NCI-H2107 (cell line): Measurements from ENCODE around the gene DSCAML1.

Experiments
- DNase-seq: peaks from one replicate; lab custom pipeline; 2025; lab: John Stamatoyannopoulos, UW

Gene DSCAML1

DNA sequence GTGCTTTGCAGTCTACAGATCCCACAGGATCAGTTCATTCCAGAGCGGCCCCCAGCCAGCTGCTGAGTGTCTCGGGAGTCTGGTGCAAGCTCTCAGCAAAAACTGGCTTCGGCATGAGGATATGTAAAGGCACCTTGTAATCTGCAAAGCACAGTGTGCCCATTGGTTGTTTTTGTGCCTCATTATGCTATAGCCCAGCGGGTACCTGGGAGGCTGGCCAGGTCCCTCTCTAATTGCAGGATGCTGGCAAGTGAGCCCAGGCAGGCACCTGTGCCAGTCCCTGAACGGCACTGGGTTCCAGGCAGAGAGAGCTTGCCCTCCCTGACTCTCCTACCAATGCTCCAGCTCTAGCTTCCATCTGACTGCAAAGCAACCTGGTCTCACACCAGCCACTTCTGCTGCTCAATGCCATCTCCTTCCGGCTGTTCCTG, 128.7 kb downstream of the DSCAML1 start:
- DNase-seq: peak; percentile 59

DNA sequence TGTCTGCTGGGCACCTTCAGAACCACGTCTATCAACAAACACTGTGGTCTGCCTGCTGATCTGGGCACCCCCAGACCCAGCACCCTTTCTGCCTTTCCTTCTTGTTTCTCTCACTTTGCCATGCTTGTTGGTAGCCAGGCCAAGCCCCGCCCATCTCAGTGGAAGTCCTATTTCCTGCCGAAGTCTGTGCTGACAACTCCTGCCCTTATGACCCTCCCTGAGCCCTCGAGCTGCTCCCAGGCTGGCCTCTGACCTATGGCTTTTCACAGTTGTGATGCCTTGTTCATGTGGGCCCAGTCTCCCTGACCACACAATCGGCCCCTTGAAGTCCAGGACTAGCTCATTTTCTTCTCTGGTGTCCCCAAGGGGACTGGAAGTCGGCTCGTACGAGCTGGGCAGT, 132.1 kb downstream of the DSCAML1 start:
- DNase-seq: no peak

DNA sequence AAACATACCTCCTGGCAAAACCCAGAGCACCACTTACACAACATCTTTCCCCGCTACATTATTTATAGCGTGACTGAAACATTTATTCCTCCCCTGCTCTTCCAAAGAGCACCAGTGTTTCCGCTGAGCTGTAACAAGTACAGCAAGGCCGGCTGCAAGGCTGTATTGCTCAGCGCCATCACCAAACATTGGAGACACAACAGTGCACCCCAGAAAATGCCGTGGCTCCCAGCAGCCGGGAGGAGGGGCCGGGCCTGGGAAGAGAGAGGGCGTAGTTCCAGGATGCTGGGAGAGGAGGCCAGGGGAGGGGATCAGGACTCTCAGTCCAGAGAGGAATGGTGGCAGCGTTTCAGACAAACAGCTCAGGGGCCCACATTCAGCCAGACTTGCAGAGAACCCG, 133.2 kb downstream of the DSCAML1 start:
- no peak for DNase-seq

DNA sequence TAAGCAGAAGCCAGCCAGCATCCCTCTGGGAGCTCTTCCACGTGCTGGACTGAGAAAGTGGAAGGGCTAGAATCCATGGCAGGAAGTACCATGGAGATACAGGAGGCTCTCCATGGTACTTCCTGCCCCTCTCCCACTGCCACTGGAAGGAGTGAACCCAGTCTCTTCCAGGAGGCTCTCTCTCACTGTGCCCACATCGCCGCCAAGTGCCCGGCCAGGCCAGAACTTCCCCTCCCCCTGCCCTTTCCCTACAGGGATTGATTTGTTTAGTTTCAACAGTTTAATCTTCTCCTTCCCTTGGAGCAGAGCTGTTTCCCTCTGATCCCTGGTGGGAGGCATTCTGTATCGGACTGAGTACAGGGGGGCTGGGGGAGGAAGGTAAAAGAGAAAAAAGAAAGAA, 133.6 kb downstream of the DSCAML1 start:
- no peak for DNase-seq

DNA sequence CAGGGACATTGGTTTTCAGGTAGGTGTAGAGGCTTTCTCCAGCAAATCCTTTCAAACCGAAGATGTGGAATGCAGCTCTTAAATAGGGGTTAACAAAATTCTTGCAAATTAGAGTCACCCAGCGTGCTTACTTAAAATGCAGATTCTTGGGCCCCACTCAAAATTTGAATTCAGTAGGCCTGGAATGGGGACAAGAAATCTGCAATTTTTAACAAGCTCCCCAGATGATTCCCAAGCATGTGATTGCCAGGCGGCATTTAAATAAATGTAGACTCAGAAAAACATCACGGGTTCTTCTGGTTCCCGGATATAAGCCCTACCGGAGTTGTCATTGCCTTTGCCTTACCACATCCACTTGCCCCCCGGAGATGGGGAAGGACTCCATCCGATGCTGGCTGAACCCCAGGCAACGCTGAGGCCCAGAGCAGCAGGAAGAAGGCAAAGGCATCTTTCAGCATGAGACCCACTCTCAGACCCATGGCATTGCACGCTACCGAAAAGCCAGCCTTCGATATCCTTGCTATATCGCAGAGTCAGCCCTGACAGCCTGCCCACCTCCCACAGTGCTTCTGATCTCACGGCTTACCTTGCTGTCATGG, 134.2 kb downstream of the DSCAML1 start:
- DNase-seq: no peak

DNA sequence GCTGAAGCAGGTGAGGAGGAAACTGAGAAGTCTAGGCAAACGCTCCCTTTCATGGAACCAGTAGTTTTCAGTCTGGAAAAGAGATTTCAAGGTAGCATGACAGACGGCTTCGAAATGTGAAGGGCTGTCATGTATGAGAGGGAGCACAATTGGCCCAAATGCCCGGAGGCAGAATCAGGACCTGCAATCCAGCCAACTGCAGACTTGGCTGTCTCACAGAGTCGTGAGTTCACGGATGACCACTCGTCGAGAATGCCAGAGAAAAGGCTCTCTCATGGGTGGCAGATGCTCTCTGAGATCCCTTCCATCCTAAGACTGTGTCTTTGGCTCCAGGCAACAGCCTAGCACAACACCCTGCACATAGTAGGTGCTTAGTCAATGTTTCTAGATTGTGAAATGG, 134.8 kb downstream of the DSCAML1 start:
- DNase-seq: no peak

DNA sequence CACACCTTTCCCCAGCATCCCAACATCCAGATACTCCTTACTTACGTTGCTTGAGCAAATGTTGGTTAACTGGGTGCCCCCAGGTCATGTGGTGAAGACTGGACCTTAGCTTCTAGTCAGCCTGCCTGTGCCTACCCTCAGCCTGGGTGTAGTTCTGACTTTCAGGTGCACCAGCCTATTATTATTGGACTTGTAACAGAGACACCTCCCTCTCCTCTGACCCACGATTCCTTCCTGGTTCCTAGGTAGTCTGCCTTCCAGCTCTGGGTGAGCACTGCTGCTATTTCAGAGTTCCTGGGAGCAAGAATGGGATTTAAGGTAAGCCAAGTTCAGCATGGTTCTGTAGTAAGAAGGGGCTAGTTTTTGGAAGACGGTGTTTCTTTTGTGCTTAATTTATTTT, 138.2 kb downstream of the DSCAML1 start:
- no peak for DNase-seq

DNA sequence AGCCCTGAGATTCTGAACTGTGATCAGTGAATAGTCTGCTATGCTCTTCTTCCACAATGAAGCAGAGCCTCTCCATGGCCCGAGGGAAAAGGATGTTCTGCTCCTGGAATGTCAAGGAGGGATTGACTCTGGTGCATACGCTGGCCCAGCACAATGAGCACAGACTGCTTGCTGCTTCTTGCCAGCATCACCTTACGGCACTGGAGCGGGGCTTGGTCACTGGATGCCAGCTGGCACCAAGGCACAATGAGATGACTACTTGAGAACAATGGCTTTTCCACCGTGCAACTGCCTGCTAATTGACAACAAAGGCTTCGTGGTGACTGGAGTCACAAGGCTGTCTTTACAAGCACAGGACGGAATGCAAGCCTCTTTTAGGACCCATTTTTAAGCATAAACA, 139.2 kb downstream of the DSCAML1 start:
- DNase-seq: peak; percentile 74

DNA sequence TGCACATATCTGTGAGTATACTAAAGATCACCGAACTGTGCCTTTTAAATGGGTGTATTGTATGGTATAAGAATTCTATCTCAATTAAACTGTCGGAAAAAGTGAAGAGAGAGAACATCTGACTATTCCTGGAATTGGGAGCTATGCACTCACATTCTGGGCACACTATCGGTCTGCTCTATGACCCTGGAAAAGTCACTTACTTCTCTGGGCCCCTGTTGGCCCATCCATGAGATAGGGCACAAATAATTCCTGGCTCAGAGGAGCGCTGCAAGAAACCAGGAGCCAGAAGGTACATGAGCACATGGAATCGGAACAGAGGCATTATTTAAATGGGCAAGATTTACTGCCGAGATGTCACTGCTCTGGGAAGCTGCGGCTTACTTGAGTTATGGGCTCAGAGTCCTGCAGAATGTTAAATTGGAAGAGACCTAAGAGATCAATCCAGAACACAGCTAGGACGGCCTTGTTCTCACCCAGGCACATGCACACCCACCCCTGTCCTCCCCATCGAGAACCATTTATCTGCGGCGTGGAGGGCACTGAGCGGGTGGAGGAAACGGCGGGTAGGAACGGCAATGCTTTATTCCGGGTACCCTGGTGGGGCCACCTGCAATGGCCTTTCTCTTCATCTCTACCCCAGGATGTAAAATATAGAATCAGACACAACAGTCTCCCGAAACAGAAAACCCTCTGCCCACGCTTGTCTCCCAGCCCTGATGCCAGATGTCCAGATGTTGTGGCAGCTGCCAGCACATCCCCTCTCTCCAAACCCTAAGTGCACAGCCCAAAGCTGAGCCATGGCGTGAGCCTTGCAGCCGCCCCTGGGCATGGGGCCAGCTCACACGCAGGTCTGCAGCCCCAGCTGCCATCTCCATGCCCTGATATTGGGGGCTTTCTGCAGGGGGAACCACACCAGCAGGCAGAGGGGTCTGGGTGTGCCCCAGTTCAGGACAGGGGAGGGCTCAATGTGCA, 142.4 kb downstream of the DSCAML1 start:
- DNase-seq: no peak

DNA sequence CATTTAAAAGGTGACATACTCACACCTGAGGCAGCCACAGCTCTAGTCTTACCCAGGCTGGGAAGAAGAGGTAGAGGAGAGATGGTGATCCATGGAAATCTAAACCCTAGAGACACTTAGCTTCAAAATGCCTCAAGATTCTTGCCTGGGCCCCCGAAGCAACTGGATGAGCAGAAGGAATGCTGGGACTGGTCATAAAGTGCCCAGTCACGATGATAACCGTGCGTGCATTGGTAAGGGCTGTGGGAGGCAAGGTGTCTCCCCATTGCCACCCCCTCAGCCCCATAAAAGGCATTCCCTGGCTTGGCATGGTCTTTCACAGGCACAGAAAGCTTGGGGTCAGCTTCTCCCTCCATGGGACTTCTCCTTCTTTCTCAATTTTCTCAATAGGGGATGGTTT, 144.5 kb downstream of the DSCAML1 start:
- DNase-seq: no peak

DNA sequence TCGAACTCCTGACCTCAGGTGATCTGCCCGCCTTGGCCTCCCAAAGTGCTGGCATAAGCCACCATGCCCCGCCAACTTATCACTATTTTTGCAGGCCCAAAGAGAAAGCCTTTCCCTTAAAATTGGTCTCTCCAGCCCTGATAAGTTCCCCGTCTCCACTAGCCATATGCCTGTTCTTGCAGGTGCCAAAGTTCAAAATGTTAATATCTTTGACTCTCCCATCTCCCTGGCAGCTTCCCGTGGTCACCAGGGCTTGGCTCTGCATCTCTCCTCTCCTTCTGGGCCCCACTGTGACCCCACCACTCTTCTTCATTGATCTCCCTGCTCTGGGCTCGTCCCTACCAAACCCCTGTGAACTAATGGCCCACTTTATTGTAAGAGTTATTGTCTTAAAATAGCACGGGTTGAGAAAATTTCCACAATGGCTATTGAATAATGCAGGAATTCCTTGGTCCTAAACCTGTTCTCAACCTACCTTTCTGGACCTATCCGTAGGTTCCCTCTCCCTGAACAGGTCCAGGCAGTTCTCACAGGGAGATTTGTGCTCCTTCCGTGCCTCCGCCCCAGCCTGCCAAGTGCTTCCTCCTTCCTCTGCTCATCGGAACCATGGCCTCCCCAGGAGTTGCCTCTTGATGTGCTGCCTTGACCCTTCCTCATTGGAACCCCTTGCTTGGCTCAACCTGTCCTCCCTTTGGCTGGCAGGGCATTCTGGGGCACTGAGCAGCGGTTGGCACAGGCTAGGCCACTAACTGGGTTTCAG, 147.5 kb downstream of the DSCAML1 start:
- no peak for DNase-seq

DNA sequence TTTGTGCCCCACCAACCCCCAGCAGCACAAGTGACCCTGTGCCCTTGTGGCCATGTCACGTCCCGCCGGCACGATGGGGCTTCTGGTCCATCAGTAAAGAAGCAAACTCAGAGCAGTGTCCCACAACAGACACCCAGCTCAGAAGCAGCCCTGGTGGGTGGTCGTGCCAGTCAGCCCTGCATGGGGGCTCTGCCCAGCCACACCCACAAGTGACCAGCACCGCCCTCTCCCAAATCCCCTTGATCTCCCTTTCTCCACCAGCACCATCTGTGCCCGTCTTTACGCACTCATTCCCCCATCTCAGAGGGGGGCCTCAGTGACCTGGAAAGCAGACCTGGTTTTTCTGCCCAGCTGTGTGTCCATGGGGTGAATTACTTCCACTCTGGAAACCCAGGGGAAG, 149.1 kb downstream of the DSCAML1 start:
- no peak for DNase-seq

DNA sequence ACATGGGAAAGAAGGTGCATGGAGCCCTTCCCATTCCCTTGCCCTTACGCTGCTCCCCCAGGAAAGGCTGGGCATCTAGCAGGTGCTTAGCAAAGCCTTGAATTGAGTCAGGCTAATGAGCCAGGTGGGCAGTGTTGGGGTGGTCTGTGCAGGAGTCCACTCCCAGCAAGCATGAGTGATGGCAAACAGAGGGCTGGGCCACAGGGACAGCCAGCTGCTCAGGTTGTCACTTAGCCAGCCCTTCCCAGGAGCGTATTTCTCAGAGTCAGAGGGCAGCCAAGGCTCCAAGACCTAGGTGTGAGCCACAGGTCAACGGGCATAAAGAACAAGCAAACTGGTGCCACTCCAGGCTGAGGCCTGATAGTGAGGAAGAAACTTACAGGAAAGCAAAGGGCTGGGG, 149.8 kb downstream of the DSCAML1 start:
- no peak for DNase-seq

DNA sequence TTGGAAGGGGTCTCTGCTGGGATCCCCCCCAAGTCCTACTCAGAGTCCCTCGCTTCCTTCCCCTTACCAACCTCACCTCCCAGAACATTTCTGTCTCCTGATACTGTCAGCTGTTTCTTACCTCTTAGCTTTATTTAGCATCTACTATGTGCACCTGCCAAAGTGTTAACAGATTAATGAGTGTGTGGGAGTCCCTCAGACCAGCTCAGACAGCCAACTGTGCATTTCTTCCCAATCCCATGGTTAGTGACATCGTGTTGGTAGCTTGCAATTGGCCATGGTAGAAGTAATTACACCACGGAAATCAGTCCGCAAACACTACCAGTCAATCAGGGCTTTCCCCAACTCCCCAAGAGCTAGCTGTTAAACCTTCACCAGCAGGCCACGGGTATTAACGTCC, 150.6 kb downstream of the DSCAML1 start:
- no peak for DNase-seq

DNA sequence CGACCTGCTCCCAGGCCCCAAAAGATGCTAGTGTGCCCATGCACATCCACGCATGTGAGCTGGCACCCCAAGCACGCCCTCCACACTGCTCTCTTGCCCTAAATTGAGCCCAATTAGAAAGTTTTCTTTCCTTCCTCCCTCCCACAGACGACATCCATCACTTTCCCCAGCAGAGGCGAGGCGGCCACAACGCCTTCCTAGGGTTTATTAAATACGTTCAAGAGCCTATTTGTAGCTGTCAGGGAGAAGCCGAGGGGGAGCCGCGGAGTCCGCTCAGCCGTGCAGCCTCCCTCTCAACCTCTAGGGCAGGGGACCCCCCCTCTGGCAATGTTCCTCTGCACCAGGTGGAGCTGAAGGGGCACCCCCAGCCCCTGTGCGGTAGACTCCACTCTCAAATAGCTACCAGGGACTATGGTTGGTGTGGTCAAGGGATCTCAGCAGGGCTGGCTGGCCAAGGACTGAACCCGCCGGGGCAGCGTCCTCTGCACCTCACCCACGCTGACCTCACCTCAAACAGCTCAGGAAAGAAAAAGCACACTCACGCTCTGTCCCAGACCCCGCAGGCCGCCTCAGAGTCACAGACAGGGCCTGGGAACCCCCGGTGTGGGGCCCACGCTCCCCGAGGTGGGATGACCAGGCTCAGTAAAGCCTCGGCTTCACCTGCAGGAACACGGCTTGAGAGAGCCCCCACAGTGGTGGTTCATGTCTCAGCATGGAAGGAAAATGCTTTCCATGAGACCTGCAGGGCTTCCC, 152.4 kb downstream of the DSCAML1 start:
- DNase-seq: no peak

DNA sequence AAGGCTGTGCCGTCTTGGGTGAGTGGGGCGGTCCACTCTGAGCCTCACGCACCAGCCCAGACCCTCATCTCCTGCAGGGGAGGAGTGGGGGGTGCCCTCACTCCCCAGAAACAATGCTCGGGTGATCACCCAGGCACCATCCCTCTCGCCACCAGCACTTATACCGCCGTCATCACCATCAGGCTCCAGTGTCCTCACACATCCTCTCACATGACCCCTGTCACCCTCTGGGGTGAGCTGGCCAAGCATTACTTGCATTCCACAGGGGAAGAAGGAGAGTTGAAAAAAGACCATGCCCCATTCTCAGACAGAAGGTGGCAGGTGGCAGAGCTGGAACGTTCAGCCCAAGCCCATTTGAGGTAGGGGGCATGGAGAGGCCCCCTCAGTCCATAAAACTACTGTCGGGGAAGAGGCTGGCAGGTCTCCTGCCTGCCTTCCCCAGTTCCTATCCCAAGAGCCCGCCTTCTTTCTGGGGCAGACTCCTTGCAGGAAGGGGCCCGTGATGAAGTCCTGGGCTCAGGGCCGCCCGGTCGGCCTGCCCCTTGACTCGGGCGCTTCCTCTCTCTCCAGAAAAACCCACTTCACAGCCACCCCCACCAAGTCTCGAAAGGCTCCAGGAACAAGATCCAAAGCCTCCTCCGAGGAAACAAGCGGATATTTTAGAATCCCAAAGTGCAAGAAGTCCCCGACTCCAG, 153.3 kb downstream of the DSCAML1 start:
- DNase-seq: no peak

DNA sequence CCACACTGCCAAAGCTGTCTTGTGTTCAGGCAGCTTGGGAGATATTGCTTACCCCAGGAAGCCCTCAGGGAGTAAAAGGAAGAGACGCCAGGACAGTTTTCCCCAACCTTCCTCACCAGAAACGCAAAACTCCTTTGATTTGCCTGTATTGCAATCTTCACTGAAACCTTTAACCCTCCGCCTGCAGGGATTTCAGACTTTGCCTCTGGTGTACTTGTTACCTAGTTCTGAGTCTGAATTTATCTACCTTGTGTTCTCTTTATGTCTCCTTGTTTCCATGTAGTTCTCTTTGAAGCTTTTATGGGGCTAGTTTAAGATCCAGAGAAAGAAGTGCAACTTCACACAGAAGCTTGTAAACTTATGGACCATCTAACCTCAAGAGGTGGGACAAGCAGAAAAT, 154.2 kb downstream of the DSCAML1 start:
- DNase-seq: no peak

DNA sequence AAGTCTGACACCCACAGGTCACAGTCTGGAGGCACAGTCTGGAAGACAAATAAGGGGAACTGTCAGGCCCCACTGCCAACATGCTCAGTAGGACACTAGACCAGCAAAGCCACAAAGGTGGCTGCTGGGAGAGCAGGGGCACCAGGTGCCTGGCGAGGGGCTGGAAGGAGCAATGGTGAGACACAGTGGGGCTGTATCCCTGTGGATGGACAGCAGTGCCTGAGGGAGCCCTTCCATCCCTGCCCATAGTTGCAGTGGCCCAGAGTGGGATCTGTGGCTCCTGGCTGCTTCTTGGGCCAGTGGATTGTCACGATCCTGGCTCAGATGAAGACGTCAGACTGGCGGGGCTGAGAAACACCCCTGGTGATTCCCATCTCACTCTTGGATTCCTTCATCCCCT, 154.6 kb downstream of the DSCAML1 start:
- no peak for DNase-seq

DNA sequence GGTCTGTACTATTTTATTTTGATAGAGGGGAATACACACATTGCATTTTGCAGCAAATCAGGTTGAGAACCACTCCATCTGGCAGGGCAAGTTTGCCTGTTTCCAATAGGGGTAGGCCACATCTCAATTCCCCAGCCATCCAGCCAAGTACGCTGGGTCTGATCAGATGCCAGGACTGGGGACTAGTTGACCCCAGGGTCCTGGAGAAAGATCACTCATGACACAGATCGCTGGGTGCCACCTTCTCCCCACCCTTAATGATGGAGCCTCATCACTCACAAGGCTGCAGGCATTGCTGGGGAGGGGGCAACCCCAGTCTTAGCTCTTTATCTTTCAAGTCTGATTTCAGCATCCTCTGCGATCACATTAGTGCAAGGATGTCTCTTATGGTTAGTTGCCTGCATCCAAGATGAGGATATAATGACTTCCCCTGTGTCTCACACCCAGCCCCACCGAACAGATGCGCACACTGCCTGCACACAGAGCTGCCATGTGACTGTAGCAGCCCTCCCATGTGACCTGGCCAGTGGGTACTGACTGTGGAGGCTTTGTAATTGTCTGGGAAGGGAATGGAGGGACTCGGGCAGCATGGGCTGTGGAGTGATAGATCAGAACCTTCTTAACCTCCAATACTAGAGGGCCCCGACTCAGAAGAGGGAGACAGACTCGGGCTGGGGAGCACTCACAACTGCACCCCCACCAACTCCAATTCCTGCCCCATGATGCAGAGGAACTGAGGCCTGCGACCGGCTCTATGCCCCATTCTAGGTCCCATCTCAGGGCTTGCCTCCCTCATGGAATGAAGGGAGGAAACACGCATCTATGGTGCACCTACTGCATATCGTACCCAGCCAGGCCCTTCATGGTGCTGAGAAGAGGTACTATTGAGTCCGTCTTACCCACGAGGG, 155.8 kb downstream of the DSCAML1 start:
- DNase-seq: no peak

DNA sequence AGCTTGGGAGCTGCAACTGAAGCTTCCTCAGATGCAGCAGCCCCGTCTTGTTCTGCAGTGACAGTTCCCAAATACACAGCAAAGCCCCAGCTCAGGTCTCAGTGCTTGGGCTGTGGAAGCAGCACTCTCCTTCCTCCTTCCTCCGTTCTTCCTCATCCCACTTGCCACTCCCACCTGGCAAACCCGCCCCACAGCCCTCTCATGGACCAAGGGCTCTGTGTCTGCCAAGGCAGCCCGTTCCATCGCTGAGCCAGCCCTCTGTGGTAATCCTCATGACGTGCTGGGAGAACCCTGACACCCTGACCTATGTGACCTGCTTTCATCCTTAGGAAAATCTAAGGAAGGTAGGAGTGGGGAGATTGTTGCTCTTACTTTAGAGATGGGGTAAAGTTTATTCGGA, 157.0 kb downstream of the DSCAML1 start:
- DNase-seq: no peak
